HUES6 (cell line): ENCODE data around the gene P4HB.

Experiments used
- H3K27ac ChIP-seq: 2 replicates; pipeline ENCODE4 v1.7.0; 2013; ENCODE audit warnings: low read depth, mild to moderate bottlenecking, low read length, inconsistent platforms
- H3K27me3 ChIP-seq: 2 replicates; pipeline ENCODE4 v1.6.1; 2013; ENCODE audit warnings: low read length; ENCODE audit not compliant: control insufficient read depth, insufficient read depth
- H3K36me3 ChIP-seq: 2 replicates; pipeline ENCODE4 v1.6.1; 2013; ENCODE audit warnings: low read length; ENCODE audit not compliant: control insufficient read depth, insufficient read depth
- H3K4me1 ChIP-seq: 2 replicates; pipeline ENCODE4 v1.6.1; 2013; ENCODE audit warnings: low read length; ENCODE audit not compliant: control insufficient read depth, insufficient read depth
- H3K4me3 ChIP-seq: 2 replicates; pipeline ENCODE4 v1.5.1; 2013; ENCODE audit warnings: low read depth, low read length
- H3K9ac ChIP-seq: one replicate; pipeline ENCODE4 v1.6.1; 2013; ENCODE audit warnings: mild to moderate bottlenecking, low read length
- H3K9me3 ChIP-seq: 2 replicates; pipeline ENCODE4 v1.6.1; 2013; ENCODE audit warnings: low read depth, low read length; ENCODE audit not compliant: control insufficient read depth, insufficient read depth

Gene P4HB

DNA sequence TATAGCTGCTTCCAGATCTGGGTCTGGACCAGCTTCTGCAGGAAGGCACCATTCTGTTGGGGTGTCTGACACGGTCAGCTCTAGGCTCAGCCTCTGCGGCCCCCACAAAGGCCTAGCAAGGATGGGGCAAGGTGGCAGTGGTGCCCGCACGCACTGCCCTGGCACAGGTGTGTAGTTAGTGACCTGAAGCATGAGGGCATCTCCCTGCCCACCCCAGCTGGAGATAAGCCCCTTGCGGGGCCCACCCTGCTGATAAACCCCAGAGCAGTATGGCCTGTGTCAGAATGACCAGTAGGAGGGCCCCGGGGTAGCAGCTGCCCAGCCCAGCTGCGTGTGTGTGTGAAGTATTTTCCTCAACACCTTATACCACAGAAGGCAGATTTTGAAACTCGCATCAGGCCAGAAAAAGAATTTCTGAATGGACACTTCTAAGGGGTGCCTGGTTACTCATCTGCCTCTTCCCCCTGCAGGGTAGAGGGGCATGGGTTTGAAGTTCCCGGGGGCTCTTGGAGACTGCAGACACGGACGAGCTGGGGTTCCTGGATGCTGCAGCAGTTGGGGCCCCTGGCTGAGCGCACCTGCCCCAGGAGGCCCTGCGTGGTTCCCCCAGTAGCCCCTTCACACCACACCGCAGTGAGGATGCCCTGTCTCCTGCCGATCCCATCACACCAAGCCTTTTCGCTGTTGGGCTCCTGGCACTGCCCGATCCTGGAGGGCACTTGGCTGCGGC, 6.3 kb upstream of the P4HB start:
- H3K27me3 ChIP-seq, result no peaks in the 10 kb centered on the region
- no peak overlapping the region for H3K4me3 ChIP-seq
- no peak overlapping the region for H3K27ac ChIP-seq
- peaks cover 38% of the 10 kb centered on the region for H3K4me1 ChIP-seq
- H3K36me3 ChIP-seq, result peaks cover 53% of the 10 kb centered on the region
- no peak overlapping the region for H3K9ac ChIP-seq
- no peaks in the 10 kb centered on the region for H3K9me3 ChIP-seq

- no peaks in the 10 kb centered on the region for H3K27me3 ChIP-seq
- peaks cover 53% of the 10 kb centered on the region for H3K36me3 ChIP-seq
- H3K4me3 ChIP-seq, result no peak overlapping the region
- H3K9me3 ChIP-seq, result no peaks in the 10 kb centered on the region
- H3K4me1 ChIP-seq, result peaks cover 38% of the 10 kb centered on the region
- H3K27ac ChIP-seq, result no peak overlapping the region
- no peak overlapping the region for H3K9ac ChIP-seq
Measured at GRCh38 chr17:81865733-81866439, 5.6 kb upstream of the P4HB start.

- Histone ChIP-seq H3K36me3 (peaks cover 53% of the 10 kb centered on the region), H3K4me1 (peaks cover 38% of the 10 kb centered on the region), H3K27ac (no peak overlapping the region)
Measured at GRCh38 chr17:81865358-81865732, 5.0 kb upstream of the P4HB start.

GRCh38 chr17:81863833-81864768, 3.8 kb upstream of the P4HB start:
- H3K27me3 ChIP-seq, result no peaks in the 10 kb centered on the region
- no peak overlapping the region for H3K27ac ChIP-seq
- no peaks in the 10 kb centered on the region for H3K9me3 ChIP-seq
- peaks cover 33% of the 10 kb centered on the region for H3K4me1 ChIP-seq
- peaks cover 50% of the 10 kb centered on the region for H3K36me3 ChIP-seq
- no peak overlapping the region for H3K4me3 ChIP-seq
- no peak overlapping the region for H3K9ac ChIP-seq

More at GRCh38 chr17:81865358-81865732, 5.0 kb upstream of the P4HB start:
- Histone ChIP-seq H3K9ac (no peak overlapping the region), H3K4me3 (no peak overlapping the region), H3K27me3 (no peaks in the 10 kb centered on the region), H3K9me3 (no peaks in the 10 kb centered on the region)

GRCh38 chr17:81863123-81863675, 2.9 kb upstream of the P4HB start:
- H3K9me3 ChIP-seq, result no peaks in the 10 kb centered on the region
- H3K4me3 ChIP-seq, result no peak overlapping the region
- peaks cover 52% of the 10 kb centered on the region for H3K36me3 ChIP-seq
- H3K27ac ChIP-seq, result no peak overlapping the region
- no peak overlapping the region for H3K9ac ChIP-seq
- no peaks in the 10 kb centered on the region for H3K27me3 ChIP-seq
- H3K4me1 ChIP-seq, result peaks cover 28% of the 10 kb centered on the region

DNA sequence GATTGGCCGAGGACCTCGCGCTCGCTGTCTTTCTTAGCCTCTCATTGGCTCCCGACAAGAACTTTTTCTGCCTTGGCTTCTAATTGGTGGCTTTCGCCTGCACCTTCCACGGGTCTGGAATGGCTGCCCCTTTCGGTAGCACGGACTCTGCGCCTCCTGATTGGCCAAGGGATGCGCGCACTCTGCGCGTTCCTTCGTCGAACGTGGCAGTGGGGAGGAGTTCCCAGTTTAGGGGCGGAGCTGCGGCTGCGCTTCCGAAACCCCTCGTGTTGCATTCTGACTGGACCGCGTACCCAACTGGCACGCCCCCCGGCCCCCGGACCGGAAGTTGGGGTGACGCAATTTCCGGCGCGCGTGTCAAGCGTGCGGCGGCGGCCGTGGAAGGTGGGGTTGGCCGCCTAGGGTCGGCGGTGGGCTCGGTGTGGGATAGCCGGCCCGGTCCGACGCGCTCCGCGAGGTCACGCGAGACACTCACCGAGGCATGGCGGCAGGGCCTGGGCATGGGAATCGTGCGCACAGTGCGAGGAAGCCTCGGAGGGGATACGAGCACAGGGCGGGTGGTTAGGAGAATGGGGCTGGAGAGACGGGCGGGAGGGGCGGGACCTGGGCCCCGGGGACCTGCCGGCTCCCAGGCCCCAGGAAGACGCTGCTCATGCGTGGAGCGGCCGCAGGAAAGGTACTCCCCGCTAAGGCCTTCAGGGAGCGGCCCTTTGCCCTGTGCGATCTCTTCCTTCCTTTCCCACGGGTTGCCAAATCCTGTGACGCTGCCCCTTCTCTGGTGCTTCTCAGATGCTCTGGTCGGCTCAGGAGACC, 627 bp upstream of the P4HB start:
- H3K9me3 ChIP-seq, result no peaks in the 10 kb centered on the region
- H3K4me3 ChIP-seq, result peak overlapping the region; percentile 95
- H3K27me3 ChIP-seq, result no peaks in the 10 kb centered on the region
- peak overlapping the region; percentile 92 for H3K9ac ChIP-seq
- H3K4me1 ChIP-seq, result peaks cover 9% of the 10 kb centered on the region
- H3K36me3 ChIP-seq, result peaks cover 56% of the 10 kb centered on the region
- peak overlapping the region; percentile 77 for H3K27ac ChIP-seq

DNA sequence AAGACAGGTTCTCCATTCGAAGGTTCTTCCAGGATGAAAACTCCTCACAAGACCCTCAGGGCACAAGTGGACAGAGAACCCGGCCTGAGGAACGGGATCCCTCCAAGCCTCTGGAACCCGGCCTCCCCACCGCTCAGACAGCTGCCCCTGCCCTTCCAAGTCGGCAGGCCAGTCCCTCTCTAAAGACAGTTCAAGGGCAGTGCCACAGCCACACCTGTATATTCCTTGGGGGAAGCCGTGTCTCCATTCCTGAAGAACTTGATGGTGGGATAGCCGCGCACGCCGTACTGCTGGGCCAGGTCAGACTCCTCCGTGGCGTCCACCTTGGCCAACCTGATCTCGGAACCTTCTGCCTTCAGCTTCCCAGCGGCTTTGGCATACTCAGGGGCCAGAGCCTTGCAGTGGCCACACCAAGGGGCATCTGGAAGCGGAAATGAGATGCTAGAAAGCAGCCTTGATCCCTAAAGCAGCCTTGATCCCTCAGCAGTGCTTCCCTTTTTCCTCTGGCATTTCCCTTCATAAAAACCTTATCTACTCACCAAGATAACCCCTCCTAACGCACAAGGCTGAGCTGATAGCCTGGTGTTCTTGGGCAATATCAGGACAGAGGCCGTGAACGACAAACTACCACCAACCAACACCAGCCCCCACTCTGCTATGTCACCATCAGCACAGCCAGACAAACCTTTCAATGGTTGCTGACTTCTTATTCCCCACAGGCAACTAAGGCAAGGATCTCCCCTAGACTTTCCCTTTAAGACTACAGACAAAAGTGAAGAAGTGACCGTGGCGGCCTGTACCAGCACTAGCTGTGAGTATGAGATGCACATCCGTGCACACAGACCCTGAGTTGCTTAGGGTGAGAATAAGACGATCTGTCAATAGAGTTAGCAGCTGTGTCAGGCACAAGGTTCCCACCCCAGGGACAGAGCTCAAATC, 1.1 kb downstream of the P4HB start:
- peak overlapping the region; percentile 90 for H3K9ac ChIP-seq

GRCh38 chr17:81858170-81858966, 2.0 kb downstream of the P4HB start:
- Histone ChIP-seq H3K9me3 (no peaks in the 10 kb centered on the region), H3K4me3 (peak overlapping the region; percentile 86; the same call in 1 of the 2 replicates), H3K27ac (no peak overlapping the region), H3K9ac (peak overlapping the region; percentile 90), H3K36me3 (peaks cover 58% of the 10 kb centered on the region), H3K27me3 (no peaks in the 10 kb centered on the region), H3K4me1 (peaks cover 9% of the 10 kb centered on the region)

More for the DNA sequence above, 1.1 kb downstream of the P4HB start:
- H3K27ac ChIP-seq, result peak overlapping the region; percentile 93; the same call in 1 of the 2 replicates
- no peaks in the 10 kb centered on the region for H3K9me3 ChIP-seq
- peak overlapping the region; percentile 86 for H3K4me3 ChIP-seq
- H3K27me3 ChIP-seq, result no peaks in the 10 kb centered on the region
- peaks cover 9% of the 10 kb centered on the region for H3K4me1 ChIP-seq
- peaks cover 58% of the 10 kb centered on the region for H3K36me3 ChIP-seq
